H1 (cell line): ENCODE results near the gene IFTAP. TPM values are rescaled to one million over a fixed set of nuclear protein-coding genes. Genes with fewer than 3 reads are reported as not detected.

Experiments
- CEBPB ChIP-seq: IDR thresholded peaks from 2 replicates; pipeline ENCODE4 v1.6.1; 2012; ENCODE audit warnings: low read depth, low read length
- HDAC6 ChIP-seq: IDR thresholded peaks from one replicate; pipeline ENCODE4 v1.7.1; 2012; ENCODE audit warnings: low read depth, mild to moderate bottlenecking, inconsistent platforms, low read length, moderate library complexity
- JUN ChIP-seq: IDR thresholded peaks from 2 replicates; pipeline ENCODE4 v1.6.1; 2011; ENCODE audit warnings: low read depth, mild to moderate bottlenecking, improper control_type of control experiment, low read length
- NANOG ChIP-seq: IDR thresholded peaks from 2 replicates; pipeline ENCODE4 v1.6.1; 2011; ENCODE audit warnings: low read length, low read depth, mild to moderate bottlenecking, inconsistent platforms; ENCODE audit not compliant: insufficient read depth, poor library complexity, severe bottlenecking
- PHF8 ChIP-seq: fragments of 200-600 bp; sonication (generic); conservative IDR thresholded peaks from 2 replicates; pipeline ENCODE4 v1.7.1; 2012; ENCODE audit warnings: low read depth, mild to moderate bottlenecking, inconsistent platforms, low read length, moderate library complexity
- SAP30 ChIP-seq: fragments of 300-600 bp; sonication (generic); IDR thresholded peaks from 2 replicates; pipeline ENCODE4 v1.7.1; 2012; ENCODE audit warnings: low read length, moderate library complexity, mild to moderate bottlenecking, inconsistent platforms; ENCODE audit not compliant: insufficient read depth, insufficient replicate concordance
- SIRT6 ChIP-seq: IDR thresholded peaks from one replicate; pipeline ENCODE4 v1.7.1; 2012; ENCODE audit warnings: low read length, inconsistent platforms
- TAF1 ChIP-seq: IDR thresholded peaks from 2 replicates; pipeline ENCODE4 v1.6.1; 2011; ENCODE audit warnings: mild to moderate bottlenecking, low read depth, low read length
- polyA plus RNA-seq, 7 experiments: library from polyadenylated mRNA; depleted of rRNA in 3 of 7; stranded (reverse) in 5 of 7; unstranded in 2 of 7; fragments of >200 nt in 5 of 7; fragments of 200-250 nt in 2 of 7; gene quantifications; 1 replicate in 5 of 7; 2 replicates in 1 of 7; 4 replicates in 1 of 7; pipeline versions ENCODE4 v1.2.1 to v1.2.3, GENCODE V29; 2011 to 2013; ENCODE audit warnings: missing spikeins in 2 of 7, mixed read lengths in 2 of 7
- total RNA-seq: library from RNA; stranded (reverse); fragmentation: NEBNext Ultra II Directional; extraction: Animal tissue kit (Norgen Biotek cat#: 25700); gene quantifications from 2 replicates; pipeline ENCODE4 v1.2.1, GENCODE V29; 2021
- TF ChIP-seq, protein P1 (sequence below): fragments of 300-600 bp; sonication (generic); IDR thresholded peaks from 2 replicates; pipeline ENCODE4 v1.7.1; 2012; ENCODE audit warnings: low read length, moderate library complexity, mild to moderate bottlenecking, inconsistent platforms; ENCODE audit not compliant: insufficient replicate concordance
- TF ChIP-seq, protein P2 (sequence below): IDR thresholded peaks from 2 replicates; pipeline ENCODE4 v1.6.1; 2012; ENCODE audit warnings: inconsistent platforms

IFTAP gene
- total and polyA plus RNA-seq, 2 of the 8 experiments (the other 6 are each of a cell fraction or from before 2014, with no cell fraction given): 21.2 to 23.9 TPM

GRCh38 chr11:36608491-36609199, 14.3 kb downstream of the IFTAP start (continued):
- TF ChIP-seq, protein P1, sequence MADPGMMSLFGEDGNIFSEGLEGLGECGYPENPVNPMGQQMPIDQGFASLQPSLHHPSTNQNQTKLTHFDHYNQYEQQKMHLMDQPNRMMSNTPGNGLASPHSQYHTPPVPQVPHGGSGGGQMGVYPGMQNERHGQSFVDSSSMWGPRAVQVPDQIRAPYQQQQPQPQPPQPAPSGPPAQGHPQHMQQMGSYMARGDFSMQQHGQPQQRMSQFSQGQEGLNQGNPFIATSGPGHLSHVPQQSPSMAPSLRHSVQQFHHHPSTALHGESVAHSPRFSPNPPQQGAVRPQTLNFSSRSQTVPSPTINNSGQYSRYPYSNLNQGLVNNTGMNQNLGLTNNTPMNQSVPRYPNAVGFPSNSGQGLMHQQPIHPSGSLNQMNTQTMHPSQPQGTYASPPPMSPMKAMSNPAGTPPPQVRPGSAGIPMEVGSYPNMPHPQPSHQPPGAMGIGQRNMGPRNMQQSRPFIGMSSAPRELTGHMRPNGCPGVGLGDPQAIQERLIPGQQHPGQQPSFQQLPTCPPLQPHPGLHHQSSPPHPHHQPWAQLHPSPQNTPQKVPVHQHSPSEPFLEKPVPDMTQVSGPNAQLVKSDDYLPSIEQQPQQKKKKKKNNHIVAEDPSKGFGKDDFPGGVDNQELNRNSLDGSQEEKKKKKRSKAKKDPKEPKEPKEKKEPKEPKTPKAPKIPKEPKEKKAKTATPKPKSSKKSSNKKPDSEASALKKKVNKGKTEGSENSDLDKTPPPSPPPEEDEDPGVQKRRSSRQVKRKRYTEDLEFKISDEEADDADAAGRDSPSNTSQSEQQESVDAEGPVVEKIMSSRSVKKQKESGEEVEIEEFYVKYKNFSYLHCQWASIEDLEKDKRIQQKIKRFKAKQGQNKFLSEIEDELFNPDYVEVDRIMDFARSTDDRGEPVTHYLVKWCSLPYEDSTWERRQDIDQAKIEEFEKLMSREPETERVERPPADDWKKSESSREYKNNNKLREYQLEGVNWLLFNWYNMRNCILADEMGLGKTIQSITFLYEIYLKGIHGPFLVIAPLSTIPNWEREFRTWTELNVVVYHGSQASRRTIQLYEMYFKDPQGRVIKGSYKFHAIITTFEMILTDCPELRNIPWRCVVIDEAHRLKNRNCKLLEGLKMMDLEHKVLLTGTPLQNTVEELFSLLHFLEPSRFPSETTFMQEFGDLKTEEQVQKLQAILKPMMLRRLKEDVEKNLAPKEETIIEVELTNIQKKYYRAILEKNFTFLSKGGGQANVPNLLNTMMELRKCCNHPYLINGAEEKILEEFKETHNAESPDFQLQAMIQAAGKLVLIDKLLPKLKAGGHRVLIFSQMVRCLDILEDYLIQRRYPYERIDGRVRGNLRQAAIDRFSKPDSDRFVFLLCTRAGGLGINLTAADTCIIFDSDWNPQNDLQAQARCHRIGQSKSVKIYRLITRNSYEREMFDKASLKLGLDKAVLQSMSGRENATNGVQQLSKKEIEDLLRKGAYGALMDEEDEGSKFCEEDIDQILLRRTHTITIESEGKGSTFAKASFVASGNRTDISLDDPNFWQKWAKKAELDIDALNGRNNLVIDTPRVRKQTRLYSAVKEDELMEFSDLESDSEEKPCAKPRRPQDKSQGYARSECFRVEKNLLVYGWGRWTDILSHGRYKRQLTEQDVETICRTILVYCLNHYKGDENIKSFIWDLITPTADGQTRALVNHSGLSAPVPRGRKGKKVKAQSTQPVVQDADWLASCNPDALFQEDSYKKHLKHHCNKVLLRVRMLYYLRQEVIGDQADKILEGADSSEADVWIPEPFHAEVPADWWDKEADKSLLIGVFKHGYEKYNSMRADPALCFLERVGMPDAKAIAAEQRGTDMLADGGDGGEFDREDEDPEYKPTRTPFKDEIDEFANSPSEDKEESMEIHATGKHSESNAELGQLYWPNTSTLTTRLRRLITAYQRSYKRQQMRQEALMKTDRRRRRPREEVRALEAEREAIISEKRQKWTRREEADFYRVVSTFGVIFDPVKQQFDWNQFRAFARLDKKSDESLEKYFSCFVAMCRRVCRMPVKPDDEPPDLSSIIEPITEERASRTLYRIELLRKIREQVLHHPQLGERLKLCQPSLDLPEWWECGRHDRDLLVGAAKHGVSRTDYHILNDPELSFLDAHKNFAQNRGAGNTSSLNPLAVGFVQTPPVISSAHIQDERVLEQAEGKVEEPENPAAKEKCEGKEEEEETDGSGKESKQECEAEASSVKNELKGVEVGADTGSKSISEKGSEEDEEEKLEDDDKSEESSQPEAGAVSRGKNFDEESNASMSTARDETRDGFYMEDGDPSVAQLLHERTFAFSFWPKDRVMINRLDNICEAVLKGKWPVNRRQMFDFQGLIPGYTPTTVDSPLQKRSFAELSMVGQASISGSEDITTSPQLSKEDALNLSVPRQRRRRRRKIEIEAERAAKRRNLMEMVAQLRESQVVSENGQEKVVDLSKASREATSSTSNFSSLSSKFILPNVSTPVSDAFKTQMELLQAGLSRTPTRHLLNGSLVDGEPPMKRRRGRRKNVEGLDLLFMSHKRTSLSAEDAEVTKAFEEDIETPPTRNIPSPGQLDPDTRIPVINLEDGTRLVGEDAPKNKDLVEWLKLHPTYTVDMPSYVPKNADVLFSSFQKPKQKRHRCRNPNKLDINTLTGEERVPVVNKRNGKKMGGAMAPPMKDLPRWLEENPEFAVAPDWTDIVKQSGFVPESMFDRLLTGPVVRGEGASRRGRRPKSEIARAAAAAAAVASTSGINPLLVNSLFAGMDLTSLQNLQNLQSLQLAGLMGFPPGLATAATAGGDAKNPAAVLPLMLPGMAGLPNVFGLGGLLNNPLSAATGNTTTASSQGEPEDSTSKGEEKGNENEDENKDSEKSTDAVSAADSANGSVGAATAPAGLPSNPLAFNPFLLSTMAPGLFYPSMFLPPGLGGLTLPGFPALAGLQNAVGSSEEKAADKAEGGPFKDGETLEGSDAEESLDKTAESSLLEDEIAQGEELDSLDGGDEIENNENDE: no peak
- TF ChIP-seq PHF8 (no peak), NANOG (no peak), SIRT6 (no peak), HDAC6 (no peak), CEBPB (no peak), SAP30 (no peak), TAF1 (no peak), JUN (no peak)
- TF ChIP-seq, protein P2, sequence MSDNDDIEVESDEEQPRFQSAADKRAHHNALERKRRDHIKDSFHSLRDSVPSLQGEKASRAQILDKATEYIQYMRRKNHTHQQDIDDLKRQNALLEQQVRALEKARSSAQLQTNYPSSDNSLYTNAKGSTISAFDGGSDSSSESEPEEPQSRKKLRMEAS: no peak
